NCI-H526 treated with DMSO at 0.1 percent for 48 hours (cell line): ENCODE data around the gene CLCN1.

Experiments used
- DNase-seq: peaks from one replicate; lab custom pipeline; 2025; lab: John Stamatoyannopoulos, UW

CLCN1 gene

GRCh38 chr7:143295870-143296269 is 20.0 kb upstream of the CLCN1 start:
- DNase-seq: no peak

- no peak for DNase-seq
Observed at GRCh38 chr7:143296686-143297085, 19.2 kb upstream of the CLCN1 start.

GRCh38 chr7:143299346-143299745 is 16.6 kb upstream of the CLCN1 start:
- no peak for DNase-seq

GRCh38 chr7:143299840-143300239 is 16.1 kb upstream of the CLCN1 start:
- DNase-seq: no peak

- no peak for DNase-seq
Observed at GRCh38 chr7:143300959-143301935, 14.7 kb upstream of the CLCN1 start.

- DNase-seq: no peak
Observed at GRCh38 chr7:143303733-143304132, 12.2 kb upstream of the CLCN1 start.

GRCh38 chr7:143304938-143305337 is 11.0 kb upstream of the CLCN1 start:
- no peak for DNase-seq

GRCh38 chr7:143305423-143306070 is 10.4 kb upstream of the CLCN1 start:
- peak; percentile 34 for DNase-seq

GRCh38 chr7:143308632-143309031 is 7.3 kb upstream of the CLCN1 start:
- no peak for DNase-seq

GRCh38 chr7:143314127-143314526 is 1.8 kb upstream of the CLCN1 start:
- DNase-seq: no peak

- DNase-seq: no peak
Observed at GRCh38 chr7:143316492-143316891, 581 bp downstream of the CLCN1 start.

- no peak for DNase-seq
Observed at GRCh38 chr7:143318661-143319060, 2.8 kb downstream of the CLCN1 start.

- no peak for DNase-seq
Observed at GRCh38 chr7:143320620-143321019, 4.7 kb downstream of the CLCN1 start.

GRCh38 chr7:143321242-143321641 is 5.3 kb downstream of the CLCN1 start:
- DNase-seq: no peak

- no peak for DNase-seq
Observed at GRCh38 chr7:143321734-143322133, 5.8 kb downstream of the CLCN1 start.

- DNase-seq: no peak
Observed at GRCh38 chr7:143322760-143323633, 7.1 kb downstream of the CLCN1 start.

- DNase-seq: no peak
Observed at GRCh38 chr7:143323653-143324052, 7.7 kb downstream of the CLCN1 start.

- DNase-seq: peak; percentile 73
Observed at GRCh38 chr7:143325240-143325639, 9.3 kb downstream of the CLCN1 start.

- no peak for DNase-seq
Observed at GRCh38 chr7:143327903-143328302, 12.0 kb downstream of the CLCN1 start.

GRCh38 chr7:143329471-143330170 is 13.7 kb downstream of the CLCN1 start:
- no peak for DNase-seq

- DNase-seq: no peak
Observed at GRCh38 chr7:143331179-143331801, 15.4 kb downstream of the CLCN1 start.
